Liver (tissue), 9 donors: ENCODE results near the gene ZNF536. TPM values are rescaled to one million over a fixed set of nuclear protein-coding genes. Genes with fewer than 3 reads are reported as not detected.

Experiments used
- DNase-seq: peaks from one replicate; pipeline ENCODE4 v3.0.0-alpha.2; 2017; ENCODE audit warnings: low spot score
- H3K27ac ChIP-seq, 2 donors: one replicate each; pipeline ENCODE4 v1.7.0; 2013; ENCODE audit warnings: inconsistent platforms in 2 of 2, low read length in 2 of 2, control low read depth in 1 of 2, low read depth in 1 of 2, mild to moderate bottlenecking in 1 of 2
- H3K27me3 ChIP-seq, 4 donors: one replicate each; pipeline versions ENCODE4 v1.6.1 to v1.7.0; 2013; ENCODE audit warnings: low read length in 3 of 4, inconsistent platforms in 1 of 4, mild to moderate bottlenecking in 1 of 4, moderate library complexity in 1 of 4; ENCODE audit not compliant: control insufficient read depth in 4 of 4, insufficient read depth in 4 of 4
- H3K36me3 ChIP-seq, 4 donors: one replicate each; pipeline versions ENCODE4 v1.6.1 to v1.7.0; 2013; ENCODE audit warnings: low read length in 3 of 4, mild to moderate bottlenecking in 3 of 4, low read depth in 1 of 4, moderate library complexity in 1 of 4; ENCODE audit not compliant: control insufficient read depth in 4 of 4, insufficient read depth in 3 of 4
- H3K4me1 ChIP-seq, 4 donors: one replicate each; pipeline versions ENCODE4 v1.6.1 to v1.7.0; 2013; ENCODE audit warnings: low read length in 3 of 4, mild to moderate bottlenecking in 3 of 4, moderate library complexity in 1 of 4; ENCODE audit not compliant: control insufficient read depth in 4 of 4, insufficient read depth in 4 of 4
- H3K4me3 ChIP-seq, 3 donors: one replicate each; pipeline versions ENCODE4 v1.6.1 to v1.7.0; 2013; ENCODE audit warnings: low read length in 3 of 3, control low read depth in 1 of 3, low read depth in 1 of 3, mild to moderate bottlenecking in 1 of 3
- H3K9ac ChIP-seq, 2 donors: one replicate each; pipeline ENCODE4 v1.7.0; 2013; ENCODE audit warnings: low read length in 2 of 2, mild to moderate bottlenecking in 2 of 2, moderate library complexity in 2 of 2, control low read depth in 1 of 2, low read depth in 1 of 2
- H3K9me3 ChIP-seq, 4 donors: one replicate each; pipeline versions ENCODE4 v1.6.1 to v1.7.0; 2013; ENCODE audit warnings: low read length in 3 of 4; ENCODE audit not compliant: control insufficient read depth in 4 of 4
- ATF3 ChIP-seq: IDR thresholded peaks from 2 replicates; pipeline ENCODE4 v1.6.1; 2016; ENCODE audit warnings: antibody characterized with exemption
- CTCF ChIP-seq: fragments of 150-350 bp; IDR thresholded peaks from 2 replicates; pipeline ENCODE4 v1.5.1; 2017; ENCODE audit warnings: improper control_type of control experiment, low read depth, low read length; ENCODE audit not compliant: missing input control
- FOXA1 ChIP-seq: IDR thresholded peaks from 2 replicates; pipeline ENCODE4 v1.6.1; 2016; ENCODE audit warnings: antibody characterized with exemption
- FOXA2 ChIP-seq: IDR thresholded peaks from 2 replicates; pipeline ENCODE4 v1.6.1; 2016; ENCODE audit warnings: antibody characterized with exemption
- HNF4G ChIP-seq: IDR thresholded peaks from 2 replicates; pipeline ENCODE4 v1.6.1; 2016; ENCODE audit warnings: antibody characterized with exemption
- MAX ChIP-seq: IDR thresholded peaks from 2 replicates; pipeline ENCODE4 v1.6.1; 2016; ENCODE audit warnings: antibody characterized with exemption
- NR2F2 ChIP-seq: IDR thresholded peaks from 2 replicates; pipeline ENCODE4 v1.6.1; 2016; ENCODE audit warnings: antibody characterized with exemption
- REST ChIP-seq: IDR thresholded peaks from 2 replicates; pipeline ENCODE4 v1.6.1; 2016; ENCODE audit warnings: antibody characterized with exemption, mild to moderate bottlenecking
- RXRA ChIP-seq, 2 donors: IDR thresholded peaks; 2 replicates each; pipeline ENCODE4 v1.6.1; 2017 to 2018; ENCODE audit warnings: antibody characterized with exemption in 2 of 2, mild to moderate bottlenecking in 1 of 2
- SP1 ChIP-seq: IDR thresholded peaks from 2 replicates; pipeline ENCODE4 v1.6.1; 2018; ENCODE audit warnings: antibody characterized with exemption, mild to moderate bottlenecking
- ZBTB33 ChIP-seq: IDR thresholded peaks from 2 replicates; pipeline ENCODE4 v1.6.1; 2016; ENCODE audit warnings: antibody characterized with exemption
- WGBS: extraction: QIAGEN DNeasy Blood & Tissue Kit; methylation state at CpG from one replicate; pipeline ENCODE4 v1.1.7; 2013; 5-methylcytosine and 5-hydroxymethylcytosine counted together
- polyA plus RNA-seq, 2 donors: library from polyadenylated mRNA; stranded (reverse) in 1 of 2; unstranded in 1 of 2; fragments of 200-250 nt in 1 of 2; fragments of >200 nt in 1 of 2; fragmentation: Nextera tagmentation in 1 of 2; extraction: Ambion mirVana in 1 of 2; gene quantifications; one replicate each; pipeline versions ENCODE4 v1.2.1 to v1.2.3, GENCODE V29; 2013 to 2015
- total RNA-seq, 2 donors: library from RNA; depleted of rRNA; stranded (reverse); fragments of >200 nt; gene quantifications; one replicate each; pipeline ENCODE4 v1.2.3, GENCODE V29; 2014
- donor health status: healthy.
- donor health status: healthy.
- donor health status: healthy.
- donor health status: healthy.
- donor health status: healthy.

Gene ZNF536
- total and polyA plus RNA-seq, 4 donors, result 0.02 to 0.17 (median 0.08) TPM

- DNase-seq, result no peak
- Histone ChIP-seq H3K4me1 (no peaks in the 10 kb centered on the region), H3K4me3 (no peak overlapping the region), H3K9ac (no peak overlapping the region), H3K36me3 (no peaks in the 10 kb centered on the region), H3K9me3 (no peaks in the 10 kb centered on the region), H3K27me3 (peaks cover 0 to 6% (median 2%) of the 10 kb centered on the region in 4 donors), H3K27ac (no peak overlapping the region)
- no peak for TF ChIP-seq CTCF
- no peak for TF ChIP-seq ATF3
- TF ChIP-seq HNF4G, result no peak
These were observed 226.5 kb downstream of the ZNF536 start for GRCh38 chr19:30598688-30599087.

GRCh38 chr19:30602661-30603350 lies 230.6 kb downstream of the ZNF536 start:
- Histone ChIP-seq H3K27me3 (peaks cover 0 to 6% (median 3%) of the 10 kb centered on the region in 4 donors), H3K4me3 (no peak overlapping the region), H3K4me1 (no peaks in the 10 kb centered on the region), H3K9me3 (no peaks in the 10 kb centered on the region), H3K9ac (no peak overlapping the region), H3K36me3 (no peaks in the 10 kb centered on the region), H3K27ac (no peak overlapping the region)
- TF ChIP-seq RXRA (IDR thresholded peaks at IDR 0.05) (no peak), HNF4G (no peak), NR2F2 (no peak), FOXA1 (no peak), ZBTB33 (no peak), FOXA2 (no peak), REST (no peak), MAX (no peak), SP1 (no peak)
- no peak for DNase-seq
- WGBS, result 72% methylated on average over 10 of the region's 10 CpGs
